GM12874 (cell line): ENCODE data around the gene MBP.

ENCODE experiments used
- CTCF ChIP-seq: IDR thresholded peaks from 2 replicates; pipeline ENCODE4 v1.5.1; 2011; ENCODE audit warnings: low read depth, mild to moderate bottlenecking, control low read depth, low read length, moderate library complexity; ENCODE audit not compliant: insufficient read depth

MBP gene

GRCh38 chr18:77100751-77101355 lies 31.7 kb downstream of the MBP start:
- no peak for TF ChIP-seq CTCF

- TF ChIP-seq CTCF = no peak
Measured at GRCh38 chr18:77099485-77100370, 32.9 kb downstream of the MBP start.

- TF ChIP-seq CTCF = no peak
Measured at GRCh38 chr18:77098538-77099174, 33.9 kb downstream of the MBP start.

- TF ChIP-seq CTCF = no peak
Measured at GRCh38 chr18:77098029-77098428, 34.6 kb downstream of the MBP start.

- no peak for TF ChIP-seq CTCF
Measured at GRCh38 chr18:77096936-77097886, 35.4 kb downstream of the MBP start.

- no peak for TF ChIP-seq CTCF
Measured at GRCh38 chr18:77095391-77096371, 36.9 kb downstream of the MBP start.
